SK-N-MC (cell line): ENCODE results near the gene FRMD6.

ENCODE experiments used
- EZH2 ChIP-seq: fragments of 200-600 bp; sonication (generic); IDR thresholded peaks from one replicate; pipeline ENCODE4 v1.6.1; 2017; ENCODE audit warnings: antibody characterized with exemption
- FOXP2 ChIP-seq: optimal IDR thresholded peaks from 2 replicates; pipeline ENCODE3; 2011; ENCODE audit warnings: mild to moderate bottlenecking, moderate library complexity; ENCODE audit not compliant: insufficient read depth; ENCODE audit errors: extremely low read length, control extremely low read depth
- POLR2AphosphoS5 ChIP-seq: IDR thresholded peaks from 2 replicates; pipeline ENCODE4 v1.6.1; 2012; ENCODE audit warnings: mild to moderate bottlenecking, low read depth, low read length, borderline replicate concordance

GRCh38 chr14:51630987-51631386 lies 20.7 kb upstream of the FRMD6 start:
- TF ChIP-seq POLR2AphosphoS5 (no peak), EZH2 (no peak), FOXP2 (no peak)
